ENCODE results near the gene DGKH. TPM values are rescaled to one million over a fixed set of nuclear protein-coding genes. Genes with fewer than 3 reads are reported as not detected.

Gene DGKH
- total RNA-seq, 1 experiment from 2014 or later, result 9.2 TPM

DNA sequence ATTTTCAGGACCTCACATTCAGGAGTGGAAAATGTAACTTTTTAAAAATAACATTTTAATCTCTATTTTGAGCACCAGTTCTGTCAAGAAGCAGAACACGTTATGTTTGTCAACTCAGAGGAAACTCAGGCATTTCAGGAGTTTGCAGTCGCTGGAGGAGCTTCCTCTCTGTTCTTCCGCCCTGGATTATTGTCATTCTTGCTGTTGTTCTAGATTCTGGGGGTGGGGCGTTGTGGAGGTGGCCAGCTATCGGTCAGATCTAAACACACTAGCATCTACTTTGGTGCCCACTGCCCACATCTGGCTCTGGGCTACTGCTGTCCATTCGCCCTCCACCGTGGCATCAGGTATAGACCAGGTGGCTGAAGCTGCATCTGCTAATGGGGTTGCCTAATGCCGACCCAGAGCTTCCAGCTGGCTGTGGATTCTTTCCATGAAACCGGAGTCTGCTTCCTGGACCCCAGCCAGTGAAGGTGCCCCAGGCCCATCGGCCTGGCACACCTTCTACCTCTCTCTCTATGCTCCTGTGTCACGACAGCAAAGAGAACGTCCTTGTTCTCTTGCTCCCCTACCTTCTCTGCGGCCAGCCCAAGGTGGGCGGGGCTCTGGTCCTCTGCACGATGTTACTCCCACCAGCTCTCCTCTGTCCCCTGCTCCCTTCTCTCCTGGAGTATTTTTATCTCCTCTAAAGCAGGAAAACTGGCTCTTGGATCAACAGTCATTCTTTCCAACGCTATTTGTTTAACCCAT is 36.7 kb upstream of the DGKH start:
- POLR2A ChIA-PET, result no interaction called here
- Histone ChIP-seq H4K20me1 (ENCODE audit: insufficient read depth) (no peaks in the 10 kb centered on the region), H3K9ac (ENCODE audit: low read length) (no peak overlapping the region), H3K79me2 (ENCODE audit: insufficient read depth, low read length) (no peaks in the 10 kb centered on the region), H3K4me1 (ENCODE audit: control insufficient read depth in 1 of 2, insufficient read depth in 2 of 2, low read length in 2 of 2) (no peaks in the 10 kb centered on the region), H3K4me3 (replicated peaks in 1 of 2; ENCODE audit: low read depth in 1 of 2, low read length in 2 of 2) (no peak overlapping the region), H3K4me2 (ENCODE audit: low read length) (no peak overlapping the region), H2AFZ (ENCODE audit: low read depth, low read length, poor library complexity, severe bottlenecking) (no peak overlapping the region), H3K9me2 (ENCODE audit: insufficient read depth) (no peaks in the 10 kb centered on the region), H3K36me3 (ENCODE audit: control insufficient read depth in 1 of 2, insufficient read depth in 2 of 2, low read length in 2 of 2) (no peaks in the 10 kb centered on the region), H3K27me3 (ENCODE audit: insufficient read depth, low read length) (no peaks in the 10 kb centered on the region), H3K9me3 (ENCODE audit: control insufficient read depth in 1 of 2, insufficient read depth in 1 of 2, low read depth in 1 of 2, low read length in 2 of 2) (no peaks in the 10 kb centered on the region), H3K27ac (ENCODE audit: low read depth, low read length) (no peak overlapping the region)
- no TSS peak for BruUV-seq (replicated peaks)
- RAD21 ChIA-PET (ENCODE audit: low non-redundant PET in 1 of 2, low total read pairs in 2 of 2, uncharacterized antibody in 2 of 2, unreplicated experiment in 2 of 2), result no interaction called here
- TF ChIP-seq, protein P1, sequence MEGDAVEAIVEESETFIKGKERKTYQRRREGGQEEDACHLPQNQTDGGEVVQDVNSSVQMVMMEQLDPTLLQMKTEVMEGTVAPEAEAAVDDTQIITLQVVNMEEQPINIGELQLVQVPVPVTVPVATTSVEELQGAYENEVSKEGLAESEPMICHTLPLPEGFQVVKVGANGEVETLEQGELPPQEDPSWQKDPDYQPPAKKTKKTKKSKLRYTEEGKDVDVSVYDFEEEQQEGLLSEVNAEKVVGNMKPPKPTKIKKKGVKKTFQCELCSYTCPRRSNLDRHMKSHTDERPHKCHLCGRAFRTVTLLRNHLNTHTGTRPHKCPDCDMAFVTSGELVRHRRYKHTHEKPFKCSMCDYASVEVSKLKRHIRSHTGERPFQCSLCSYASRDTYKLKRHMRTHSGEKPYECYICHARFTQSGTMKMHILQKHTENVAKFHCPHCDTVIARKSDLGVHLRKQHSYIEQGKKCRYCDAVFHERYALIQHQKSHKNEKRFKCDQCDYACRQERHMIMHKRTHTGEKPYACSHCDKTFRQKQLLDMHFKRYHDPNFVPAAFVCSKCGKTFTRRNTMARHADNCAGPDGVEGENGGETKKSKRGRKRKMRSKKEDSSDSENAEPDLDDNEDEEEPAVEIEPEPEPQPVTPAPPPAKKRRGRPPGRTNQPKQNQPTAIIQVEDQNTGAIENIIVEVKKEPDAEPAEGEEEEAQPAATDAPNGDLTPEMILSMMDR (IDR thresholded peaks at IDR 0.05 in 2 of 3, conservative IDR thresholded peaks at IDR 0.05 in 1 of 3; ENCODE audit: borderline replicate concordance in 1 of 3, insufficient read depth in 1 of 3, low read depth in 2 of 3, low read length in 2 of 3), result no peak
- TF ChIP-seq, protein P2, sequence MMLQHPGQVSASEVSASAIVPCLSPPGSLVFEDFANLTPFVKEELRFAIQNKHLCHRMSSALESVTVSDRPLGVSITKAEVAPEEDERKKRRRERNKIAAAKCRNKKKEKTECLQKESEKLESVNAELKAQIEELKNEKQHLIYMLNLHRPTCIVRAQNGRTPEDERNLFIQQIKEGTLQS (IDR thresholded peaks at IDR 0.05), result no peak
- TF ChIP-seq, protein P3, sequence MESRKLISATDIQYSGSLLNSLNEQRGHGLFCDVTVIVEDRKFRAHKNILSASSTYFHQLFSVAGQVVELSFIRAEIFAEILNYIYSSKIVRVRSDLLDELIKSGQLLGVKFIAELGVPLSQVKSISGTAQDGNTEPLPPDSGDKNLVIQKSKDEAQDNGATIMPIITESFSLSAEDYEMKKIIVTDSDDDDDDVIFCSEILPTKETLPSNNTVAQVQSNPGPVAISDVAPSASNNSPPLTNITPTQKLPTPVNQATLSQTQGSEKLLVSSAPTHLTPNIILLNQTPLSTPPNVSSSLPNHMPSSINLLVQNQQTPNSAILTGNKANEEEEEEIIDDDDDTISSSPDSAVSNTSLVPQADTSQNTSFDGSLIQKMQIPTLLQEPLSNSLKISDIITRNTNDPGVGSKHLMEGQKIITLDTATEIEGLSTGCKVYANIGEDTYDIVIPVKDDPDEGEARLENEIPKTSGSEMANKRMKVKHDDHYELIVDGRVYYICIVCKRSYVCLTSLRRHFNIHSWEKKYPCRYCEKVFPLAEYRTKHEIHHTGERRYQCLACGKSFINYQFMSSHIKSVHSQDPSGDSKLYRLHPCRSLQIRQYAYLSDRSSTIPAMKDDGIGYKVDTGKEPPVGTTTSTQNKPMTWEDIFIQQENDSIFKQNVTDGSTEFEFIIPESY (IDR thresholded peaks at IDR 0.05; ENCODE audit: extremely low read depth, insufficient replicate concordance, low read length), result no peak
- TF ChIP-seq RAD21 (IDR thresholded peaks at IDR 0.05; ENCODE audit: low read depth) (no peak), EGR1 (IDR thresholded peaks at IDR 0.05; ENCODE audit: low read depth) (no peak), JUND (IDR thresholded peaks at IDR 0.05) (no peak), ZFX (IDR thresholded peaks at IDR 0.05) (no peak), EZH2 (IDR thresholded peaks at IDR 0.05) (no peak), POLR2AphosphoS5 (IDR thresholded peaks at IDR 0.05; ENCODE audit: low read depth, low read length) (no peak), SP1 (IDR thresholded peaks at IDR 0.05; ENCODE audit: low read depth) (no peak), EZH2phosphoT487 (IDR thresholded peaks at IDR 0.05; ENCODE audit: borderline replicate concordance) (no peak)
- TF ChIP-seq, protein P4, sequence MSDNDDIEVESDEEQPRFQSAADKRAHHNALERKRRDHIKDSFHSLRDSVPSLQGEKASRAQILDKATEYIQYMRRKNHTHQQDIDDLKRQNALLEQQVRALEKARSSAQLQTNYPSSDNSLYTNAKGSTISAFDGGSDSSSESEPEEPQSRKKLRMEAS (IDR thresholded peaks at IDR 0.05), result no peak
- TF ChIP-seq, protein P5, sequence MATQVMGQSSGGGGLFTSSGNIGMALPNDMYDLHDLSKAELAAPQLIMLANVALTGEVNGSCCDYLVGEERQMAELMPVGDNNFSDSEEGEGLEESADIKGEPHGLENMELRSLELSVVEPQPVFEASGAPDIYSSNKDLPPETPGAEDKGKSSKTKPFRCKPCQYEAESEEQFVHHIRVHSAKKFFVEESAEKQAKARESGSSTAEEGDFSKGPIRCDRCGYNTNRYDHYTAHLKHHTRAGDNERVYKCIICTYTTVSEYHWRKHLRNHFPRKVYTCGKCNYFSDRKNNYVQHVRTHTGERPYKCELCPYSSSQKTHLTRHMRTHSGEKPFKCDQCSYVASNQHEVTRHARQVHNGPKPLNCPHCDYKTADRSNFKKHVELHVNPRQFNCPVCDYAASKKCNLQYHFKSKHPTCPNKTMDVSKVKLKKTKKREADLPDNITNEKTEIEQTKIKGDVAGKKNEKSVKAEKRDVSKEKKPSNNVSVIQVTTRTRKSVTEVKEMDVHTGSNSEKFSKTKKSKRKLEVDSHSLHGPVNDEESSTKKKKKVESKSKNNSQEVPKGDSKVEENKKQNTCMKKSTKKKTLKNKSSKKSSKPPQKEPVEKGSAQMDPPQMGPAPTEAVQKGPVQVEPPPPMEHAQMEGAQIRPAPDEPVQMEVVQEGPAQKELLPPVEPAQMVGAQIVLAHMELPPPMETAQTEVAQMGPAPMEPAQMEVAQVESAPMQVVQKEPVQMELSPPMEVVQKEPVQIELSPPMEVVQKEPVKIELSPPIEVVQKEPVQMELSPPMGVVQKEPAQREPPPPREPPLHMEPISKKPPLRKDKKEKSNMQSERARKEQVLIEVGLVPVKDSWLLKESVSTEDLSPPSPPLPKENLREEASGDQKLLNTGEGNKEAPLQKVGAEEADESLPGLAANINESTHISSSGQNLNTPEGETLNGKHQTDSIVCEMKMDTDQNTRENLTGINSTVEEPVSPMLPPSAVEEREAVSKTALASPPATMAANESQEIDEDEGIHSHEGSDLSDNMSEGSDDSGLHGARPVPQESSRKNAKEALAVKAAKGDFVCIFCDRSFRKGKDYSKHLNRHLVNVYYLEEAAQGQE (IDR thresholded peaks at IDR 0.05; ENCODE audit: low read depth), result no peak
- DNase-seq (ENCODE audit: low read depth, low spot score) (no peak), ATAC-seq (no peak)
- intact Hi-C loops (cut with micrococcal nuclease), result no loop called here
- CTCF ChIA-PET, result no interaction called here

All from HCT116 (cell line).